HG03378 (cell line): ENCODE results near the gene RBM44.
"Not testable (repeated sequence)": the region's sequence is repeated elsewhere in the genome, so short reads cannot be mapped to it uniquely, and the experiment has no call there.

Experiments used
- ATAC-seq: cut with Tn5 transposase; IDR thresholded peaks from one replicate; pipeline ENCODE4 v1.9.1; 2021; ENCODE audit warnings: mild to moderate bottlenecking, moderate library complexity; ENCODE audit not compliant: unreplicated experiment

RBM44 gene

DNA sequence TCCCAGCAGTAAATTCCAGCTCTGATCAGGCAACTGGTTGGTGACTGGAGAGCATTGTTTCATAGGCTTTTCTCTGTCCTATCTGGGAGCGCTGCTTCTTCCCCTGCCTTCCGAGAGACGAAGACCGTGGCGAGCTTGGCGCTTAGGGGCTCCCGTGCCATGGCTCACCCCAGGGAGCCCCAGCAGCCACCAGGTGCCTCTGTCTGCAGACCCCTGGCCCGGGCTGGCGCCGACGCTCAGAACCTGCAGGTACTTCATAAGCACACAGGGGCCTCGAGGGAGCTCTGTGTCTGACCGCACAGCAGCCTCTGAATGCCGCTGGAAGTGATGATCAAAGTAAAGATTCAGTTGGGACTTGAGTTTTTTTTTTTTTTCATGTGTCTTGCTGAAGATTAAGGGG, 19.1 kb upstream of the RBM44 start:
- no peak for ATAC-seq

DNA sequence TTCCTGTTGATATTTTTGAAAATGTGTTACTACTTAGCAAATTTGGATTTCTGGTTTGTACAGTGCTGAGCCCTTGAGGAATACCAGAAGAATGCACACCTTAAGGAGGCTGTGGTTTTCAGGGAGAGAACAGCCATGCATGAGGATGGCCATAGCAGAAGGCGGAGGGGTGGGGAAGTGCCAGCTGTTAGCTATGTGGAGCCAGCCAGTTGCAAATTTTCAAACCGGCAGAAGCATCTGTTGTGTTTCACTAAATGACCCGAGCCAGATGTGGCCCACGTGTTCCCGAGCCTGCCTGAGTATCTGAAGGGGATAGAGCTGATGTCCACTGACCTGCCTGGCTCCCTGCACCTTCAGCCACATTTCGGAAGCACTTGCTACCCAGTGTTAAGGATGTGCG, 16.4 kb upstream of the RBM44 start:
- ATAC-seq: no peak

DNA sequence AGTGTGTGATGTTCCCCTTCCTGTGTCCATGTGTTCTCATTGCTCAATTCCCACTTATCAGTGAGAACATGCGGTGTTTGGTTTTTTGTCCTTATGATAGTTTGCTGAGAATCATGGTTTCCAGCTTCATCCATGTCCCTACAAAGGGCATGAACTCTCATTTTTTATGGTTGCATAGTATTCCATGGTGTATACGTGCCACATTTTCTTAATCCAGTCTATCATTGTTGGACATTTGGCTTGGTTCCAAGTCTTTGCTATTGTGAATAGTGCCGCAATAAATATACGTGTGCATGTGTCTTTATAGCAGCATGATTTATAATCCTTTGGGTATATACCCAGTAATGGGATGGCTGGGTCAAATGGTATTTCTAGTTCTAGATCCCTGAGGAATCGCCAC, 14.9 kb upstream of the RBM44 start:
- ATAC-seq: not testable (repeated sequence)

DNA sequence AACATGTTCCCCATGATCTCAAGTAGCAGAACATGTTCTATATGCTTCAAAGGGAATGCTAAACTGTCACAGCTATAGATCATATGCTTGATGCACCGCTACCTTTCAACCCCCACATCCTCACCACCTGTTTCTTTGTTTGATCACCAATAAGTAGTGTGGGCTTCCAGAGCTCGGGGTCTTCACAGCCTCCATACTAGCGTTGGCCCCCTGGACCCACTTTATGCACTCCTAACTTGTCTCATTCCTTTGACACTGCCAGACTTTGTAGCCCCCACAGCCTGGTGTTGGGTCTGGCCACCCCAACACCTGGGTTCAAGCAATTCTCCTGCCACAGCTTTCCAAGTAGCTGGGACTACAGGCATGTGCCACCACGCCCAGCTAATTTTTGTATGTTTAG, 11.6 kb upstream of the RBM44 start:
- no peak for ATAC-seq

DNA sequence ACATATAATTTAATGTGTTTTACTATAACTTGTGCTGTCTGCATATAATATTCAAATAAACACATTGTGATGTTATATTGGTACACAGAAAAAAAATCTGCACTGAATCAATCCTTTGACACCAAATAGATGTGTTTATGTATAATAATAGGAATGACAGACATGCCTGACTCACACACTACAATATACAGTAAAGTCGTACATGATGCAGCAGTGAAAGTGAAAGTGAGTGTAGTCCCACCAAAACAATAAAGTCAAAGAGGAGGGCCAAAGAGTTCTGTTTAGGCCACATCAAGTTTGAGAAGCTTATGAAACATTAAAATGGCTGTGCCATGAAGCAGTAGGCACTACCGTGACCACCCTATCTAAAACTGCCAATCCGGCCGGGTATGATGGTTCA, 8.2 kb upstream of the RBM44 start:
- ATAC-seq: no peak

DNA sequence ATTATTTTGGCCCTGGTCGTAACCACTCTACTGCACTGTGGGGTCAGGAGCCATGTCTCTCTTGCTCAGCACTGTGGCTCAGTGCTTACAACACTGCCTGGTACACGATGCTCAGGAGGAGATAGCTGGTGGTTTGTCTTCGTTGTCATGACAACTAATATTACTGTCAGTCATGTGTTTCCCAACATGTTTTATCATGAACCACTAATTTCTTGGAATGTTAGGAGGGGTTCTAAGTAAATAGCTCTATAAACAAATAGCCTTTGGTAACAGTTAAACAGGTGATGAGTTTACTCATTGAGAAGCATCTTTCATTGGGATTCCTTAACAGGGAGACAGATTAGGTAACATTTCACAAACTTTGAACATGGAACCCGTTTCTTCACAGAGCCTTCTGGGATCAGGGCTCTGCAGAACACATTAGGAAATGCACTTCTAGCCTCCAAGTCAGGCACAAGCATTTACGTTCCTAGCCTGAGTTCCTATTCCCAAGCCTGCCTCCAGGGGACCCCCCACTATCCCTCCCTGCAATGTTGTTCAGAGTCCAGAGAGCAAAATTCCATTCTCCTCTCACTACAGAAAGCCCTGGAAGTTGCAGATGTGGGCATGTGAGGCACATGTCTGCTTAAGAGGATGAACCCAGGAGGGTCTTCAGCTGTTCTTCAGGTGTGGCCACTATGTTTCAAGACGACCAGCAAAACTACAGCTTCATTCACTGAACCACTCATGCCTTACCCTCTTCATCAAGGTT, 6.4 kb upstream of the RBM44 start:
- ATAC-seq: no peak

DNA sequence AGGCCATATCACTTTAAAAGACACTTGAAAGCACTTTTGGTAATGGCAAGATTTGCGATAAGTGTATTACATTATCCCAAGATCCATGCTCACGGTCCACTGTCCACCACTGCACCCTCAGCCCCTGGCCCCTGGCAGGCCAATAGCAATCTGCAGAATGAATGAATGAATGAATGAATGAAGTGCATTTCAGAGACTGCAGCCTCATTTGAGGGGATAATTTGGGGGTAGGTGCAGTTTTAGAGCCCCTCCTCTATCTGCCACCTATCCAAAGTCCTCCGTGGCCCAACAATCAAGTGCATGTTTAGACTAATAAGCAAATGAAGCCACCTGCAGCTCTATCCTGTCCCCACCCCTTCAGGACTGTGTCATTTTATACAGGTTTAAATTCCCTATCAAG, 1.3 kb upstream of the RBM44 start:
- ATAC-seq: no peak

DNA sequence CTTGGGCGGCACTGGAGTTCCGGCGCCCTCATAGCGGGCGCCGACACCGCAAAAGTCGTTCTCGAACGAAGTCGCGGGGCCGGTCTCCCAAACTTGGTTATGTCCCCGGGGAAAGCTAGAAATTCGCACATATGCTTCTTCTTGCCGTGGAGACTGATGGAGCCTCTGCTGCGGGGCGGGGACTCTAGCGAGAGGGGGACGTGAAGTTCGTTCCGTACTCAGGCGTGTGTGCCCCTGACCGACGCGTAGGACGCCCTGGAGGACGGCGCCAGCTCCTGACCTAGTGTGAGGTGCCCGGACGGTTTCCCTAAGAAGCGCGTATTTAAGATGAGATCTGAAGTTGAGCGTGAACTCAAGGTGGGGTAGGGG, 465 bp downstream of the RBM44 start:
- no peak for ATAC-seq

DNA sequence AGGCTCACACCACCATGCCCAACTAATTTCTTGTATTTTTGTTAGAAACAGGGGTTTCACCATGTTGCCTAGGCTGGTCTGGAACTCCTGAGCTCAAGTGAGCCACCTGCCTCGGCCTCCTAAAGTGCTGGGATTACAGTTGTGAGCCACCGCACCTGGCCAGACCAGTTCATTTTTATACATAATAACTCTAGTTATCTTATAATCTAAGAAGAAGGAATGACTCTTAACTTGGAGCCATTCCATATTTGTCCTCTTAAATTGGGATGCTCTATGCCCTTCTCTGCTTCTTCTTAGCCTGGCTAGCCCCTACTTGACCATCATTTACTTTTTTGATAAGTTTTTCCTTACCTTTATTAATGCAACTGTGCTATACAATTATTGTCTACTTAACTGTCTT, 2.9 kb downstream of the RBM44 start:
- no peak for ATAC-seq

DNA sequence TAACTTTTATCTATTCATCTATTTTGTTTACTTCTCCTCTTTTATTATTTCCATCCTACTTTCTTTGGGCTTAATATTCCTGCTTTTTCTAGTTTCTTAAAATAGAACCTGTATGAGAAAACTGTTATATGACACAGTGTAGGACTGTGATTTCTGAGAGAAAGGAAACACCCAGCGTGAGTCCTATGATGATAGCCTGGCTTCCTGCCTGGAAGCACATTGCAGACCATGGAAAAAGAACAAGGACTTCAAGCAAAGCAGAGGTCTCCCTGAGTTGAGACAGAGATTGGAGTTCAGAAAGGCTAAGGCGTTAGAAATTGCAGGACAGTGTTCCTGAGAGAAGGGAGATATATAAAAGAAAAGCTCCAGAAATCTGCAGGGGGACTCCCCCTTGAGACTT, 7.8 kb downstream of the RBM44 start:
- no peak for ATAC-seq

DNA sequence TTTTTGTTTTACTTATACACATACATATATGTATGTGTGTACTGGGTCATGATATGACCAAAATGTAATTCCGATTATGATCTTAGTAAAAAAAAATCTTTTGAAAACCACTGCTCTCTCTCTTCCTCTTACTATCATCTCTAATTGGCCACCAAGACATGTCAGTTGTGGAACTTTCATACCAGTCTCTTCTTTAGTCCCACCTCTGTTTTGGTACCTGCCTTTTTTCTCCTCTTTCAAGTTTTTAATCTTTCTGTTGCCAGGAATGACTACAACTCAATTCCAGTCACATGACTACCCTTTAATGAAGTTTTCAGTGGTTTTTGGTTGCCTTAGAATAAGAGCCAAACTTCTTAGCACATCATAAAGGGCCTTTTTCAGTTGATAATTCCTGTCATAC, 17.1 kb downstream of the RBM44 start:
- no peak for ATAC-seq

DNA sequence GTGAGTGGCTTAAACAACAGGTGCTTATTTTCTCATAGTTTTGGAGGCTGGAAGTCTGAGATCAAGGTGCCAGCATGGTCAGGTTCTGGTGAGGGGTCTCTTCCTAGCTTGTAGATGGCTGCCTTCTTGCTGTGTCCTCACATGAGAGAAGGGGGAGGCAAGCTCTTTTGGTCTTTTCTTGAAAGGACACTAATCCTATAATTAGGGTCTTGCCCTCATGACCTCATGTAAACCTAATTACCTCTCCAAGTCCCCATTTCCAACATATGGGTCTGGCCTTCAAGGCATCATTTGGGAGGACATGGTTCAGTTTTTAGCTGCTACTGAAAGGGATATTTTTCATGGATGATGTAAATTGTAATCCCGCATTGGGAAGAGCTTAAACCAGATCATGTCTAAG, 18.0 kb downstream of the RBM44 start:
- ATAC-seq: no peak

DNA sequence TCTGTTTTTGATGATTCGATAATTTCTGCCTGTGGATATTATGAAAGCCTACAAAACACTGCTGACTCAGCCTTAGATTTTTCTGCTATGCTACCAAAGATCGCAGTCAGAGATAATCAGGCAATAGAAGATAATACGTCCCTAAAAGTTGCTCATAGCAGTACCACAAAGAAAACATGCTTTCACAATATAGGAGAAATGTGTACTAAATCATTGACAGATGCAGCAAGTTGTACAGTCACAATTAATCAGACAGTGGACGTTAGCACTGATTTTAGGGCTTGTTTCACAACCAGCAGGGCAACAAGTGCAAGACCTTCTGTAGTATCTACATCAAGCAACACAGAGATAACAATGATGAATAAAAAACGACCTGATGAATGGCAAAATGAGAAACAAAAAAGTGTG, 19.5 kb downstream of the RBM44 start:
- ATAC-seq: no peak

DNA sequence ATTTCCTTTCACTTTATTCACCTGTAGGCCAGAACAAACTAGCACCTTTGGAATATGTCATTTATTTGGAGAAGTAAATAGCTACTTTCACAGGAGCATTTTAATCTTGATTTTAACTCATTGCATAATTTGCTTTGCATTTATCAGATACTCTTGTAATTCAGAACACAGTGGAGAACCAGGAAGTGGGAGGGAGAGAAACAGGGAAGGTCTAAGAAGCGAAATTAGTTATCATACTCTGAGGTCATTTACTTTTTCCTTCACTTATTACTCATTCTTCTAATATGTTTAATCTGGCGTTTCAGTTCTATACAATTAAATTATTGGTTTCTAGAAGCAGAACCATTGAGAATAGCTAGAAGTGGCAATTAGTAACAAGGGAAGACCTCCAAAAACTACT, 20.7 kb downstream of the RBM44 start:
- ATAC-seq: no peak

DNA sequence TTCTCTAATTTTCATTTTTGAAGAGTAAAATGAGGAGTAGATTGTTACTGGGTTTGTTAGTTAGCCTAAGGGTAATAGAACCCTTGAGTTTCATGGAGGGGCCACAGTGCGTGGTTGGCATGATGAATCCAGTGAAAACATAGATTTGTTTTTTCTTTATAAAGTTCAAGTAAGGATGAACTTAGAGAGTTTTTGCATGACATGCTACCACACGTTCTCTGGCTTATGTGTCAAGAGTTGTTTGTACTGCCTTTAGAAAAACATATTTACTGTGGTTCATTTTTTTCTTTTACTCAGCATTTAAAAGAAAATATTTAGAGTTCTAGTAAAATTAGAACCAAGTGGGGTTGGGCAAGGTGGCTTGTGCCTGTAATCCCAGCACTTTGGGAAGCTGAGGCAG, 21.8 kb downstream of the RBM44 start:
- no peak for ATAC-seq

DNA sequence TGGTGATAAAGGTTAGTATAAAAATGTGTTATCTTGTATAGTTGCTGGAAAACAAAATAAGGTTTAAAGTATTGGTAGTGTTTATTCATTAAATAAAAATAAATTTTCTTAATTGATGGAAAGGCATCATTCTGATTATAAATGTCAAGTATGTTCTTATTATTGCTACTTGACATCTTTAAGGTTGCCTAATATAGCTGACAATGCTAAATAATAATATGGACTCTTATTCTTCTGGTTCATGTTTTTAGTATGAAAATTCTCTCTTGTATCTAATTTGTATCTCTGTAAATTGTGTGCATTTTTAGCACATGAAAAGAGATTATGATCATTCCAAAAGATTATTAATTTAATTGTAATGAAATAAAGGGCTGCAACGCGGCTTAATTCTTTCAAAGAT, 25.0 kb downstream of the RBM44 start:
- ATAC-seq: no peak

DNA sequence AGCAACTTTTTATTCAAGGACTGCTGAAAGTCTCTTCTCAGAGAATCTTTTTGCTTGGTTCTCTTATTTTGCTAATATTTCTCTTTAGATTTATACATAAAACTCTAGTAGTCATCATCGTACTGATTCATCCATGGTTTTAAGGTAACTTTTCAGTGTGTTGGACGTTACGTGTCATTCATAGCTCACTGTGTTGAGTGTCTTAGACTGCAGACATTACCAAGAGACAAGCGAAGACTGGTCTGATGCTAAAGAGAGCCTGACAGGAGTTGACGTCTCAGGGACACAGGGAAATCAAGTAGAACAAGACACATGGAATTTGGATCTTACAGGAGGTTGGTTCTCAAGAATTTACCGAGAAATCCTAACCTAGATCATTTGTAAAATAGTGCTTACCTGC, 25.5 kb downstream of the RBM44 start:
- no peak for ATAC-seq

DNA sequence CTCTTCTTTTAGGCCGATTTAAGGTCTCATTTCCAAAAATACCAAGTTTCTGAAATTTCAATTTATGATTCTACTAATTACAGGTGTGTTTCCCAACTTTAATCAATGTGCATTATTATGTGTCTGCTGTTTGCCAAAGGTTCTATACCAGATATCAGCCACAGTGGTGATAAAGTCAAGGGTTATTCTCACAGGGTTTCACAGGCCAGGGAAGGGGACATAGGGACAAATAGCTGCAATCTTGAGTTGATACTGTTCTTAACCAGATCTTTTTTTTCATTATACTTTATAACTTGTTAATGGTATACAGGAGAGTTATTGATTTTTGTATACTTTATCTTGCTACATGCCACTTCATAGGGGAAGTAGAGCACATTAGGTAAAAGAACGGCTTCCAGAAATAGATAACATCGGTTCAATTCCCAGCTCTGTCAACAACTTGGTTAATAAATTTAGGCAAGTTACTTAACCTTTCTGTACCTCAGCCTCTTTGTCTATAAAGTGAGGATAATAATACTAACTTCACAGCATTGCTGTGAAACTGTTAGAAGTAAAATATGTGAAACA, 28.9 kb downstream of the RBM44 start:
- ATAC-seq: no peak

DNA sequence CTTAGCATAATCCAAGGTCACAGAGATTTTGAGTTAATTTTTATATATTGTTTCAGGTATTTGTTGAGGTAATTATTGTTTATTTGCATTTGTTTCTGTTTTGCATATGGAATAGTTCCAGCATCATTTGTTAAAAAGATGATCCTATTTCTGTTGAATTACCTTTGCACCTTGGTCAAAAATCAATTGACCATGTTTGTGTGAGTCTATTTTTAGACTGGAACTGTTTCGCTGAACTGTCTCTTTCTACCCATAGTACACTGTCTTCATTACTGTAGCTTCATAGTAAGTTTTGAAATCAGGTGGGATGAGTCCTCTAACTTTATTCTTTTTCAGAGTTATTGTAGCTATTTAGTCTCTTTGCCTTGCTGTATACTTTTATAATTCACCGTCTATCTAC, 31.9 kb downstream of the RBM44 start:
- no peak for ATAC-seq

DNA sequence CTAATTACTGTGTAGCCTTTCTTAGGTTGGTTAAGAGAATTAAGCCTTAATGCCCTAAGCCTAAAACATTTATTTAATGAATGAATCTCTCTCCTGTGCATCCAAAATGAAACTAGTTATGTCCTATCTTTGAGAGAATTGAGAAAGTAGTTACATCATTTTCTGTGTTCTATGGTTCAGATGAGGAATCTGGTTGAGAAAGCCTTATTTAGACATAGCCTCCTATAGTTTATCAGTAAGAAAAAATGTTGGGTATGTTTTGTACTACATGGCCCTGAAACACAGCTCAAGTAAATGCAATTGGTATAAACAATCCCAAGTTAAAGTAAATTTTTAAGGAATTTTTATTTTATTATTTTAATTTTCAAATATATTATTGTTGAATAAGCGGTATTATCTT, 35.0 kb downstream of the RBM44 start:
- ATAC-seq: no peak

DNA sequence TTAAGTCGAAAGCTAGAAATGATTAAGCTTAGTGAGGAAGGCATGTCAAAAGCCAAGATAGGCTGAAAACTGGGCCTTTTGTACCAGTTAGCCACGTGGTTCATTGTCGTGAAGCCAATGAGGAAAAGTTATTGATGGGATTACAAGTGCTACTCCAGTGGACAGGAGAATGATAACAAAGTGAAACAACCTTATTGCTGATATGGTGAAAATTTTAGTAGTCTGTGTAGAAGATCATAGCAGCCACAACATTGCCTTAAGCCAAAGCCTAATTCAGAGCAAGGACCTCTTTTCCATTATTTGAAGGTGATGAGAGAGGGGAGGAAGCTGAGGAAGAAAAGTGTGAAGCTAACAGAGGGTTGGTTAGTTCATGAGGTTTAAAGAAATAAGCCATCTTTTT, 36.8 kb downstream of the RBM44 start:
- no peak for ATAC-seq

DNA sequence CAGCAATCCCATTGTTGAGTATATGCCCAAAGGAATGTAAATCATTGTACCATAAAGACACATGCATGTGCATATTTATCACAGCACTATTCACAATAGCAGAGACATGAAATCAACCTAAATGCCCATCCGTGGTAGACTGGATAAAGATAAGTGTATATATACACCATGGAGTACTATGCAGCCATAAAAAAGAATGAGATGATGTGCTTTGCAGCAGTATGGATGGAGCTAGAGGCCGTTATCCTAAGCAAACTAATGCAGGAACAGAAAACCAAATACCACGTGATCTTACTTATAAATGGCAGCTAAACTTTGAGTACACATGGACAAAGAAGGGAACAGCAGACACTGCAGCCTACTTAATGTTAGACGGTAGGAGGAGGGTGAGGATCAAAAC, 42.5 kb downstream of the RBM44 start:
- ATAC-seq: no peak

DNA sequence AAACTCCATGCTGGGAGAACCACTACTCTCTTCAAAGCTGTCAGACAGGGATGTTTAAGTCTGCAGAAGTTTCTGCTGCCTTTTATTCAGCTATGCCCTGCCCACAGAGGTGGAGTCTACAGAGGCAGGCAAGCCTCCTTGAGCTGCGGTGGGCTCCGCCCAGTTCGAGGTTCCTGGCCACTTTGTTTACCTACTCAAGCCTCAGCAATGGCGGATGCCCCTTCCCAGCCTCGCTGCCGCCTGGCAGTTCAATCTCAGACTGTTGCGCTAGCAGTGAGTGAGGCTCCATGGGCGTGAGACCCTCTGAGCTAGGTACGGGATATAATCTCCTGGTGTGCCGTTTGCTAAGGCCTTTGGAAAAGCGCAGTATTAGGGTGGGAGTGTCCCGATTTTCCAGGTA, 50.4 kb downstream of the RBM44 start:
- ATAC-seq: not testable (repeated sequence)
